OCI-LY1 (cell line): ENCODE measurements around the gene RC3H2.

Experiments used
- H2AFZ ChIP-seq: fragments of 200-600 bp; sonication (generic), shearing (Covaris generic); 2 replicates; pipeline ENCODE4 v1.6.0; 2014; ENCODE audit warnings: antibody characterized with exemption, mild to moderate bottlenecking, low read length
- H3F3A ChIP-seq: fragments of 200-600 bp; sonication (generic), shearing (Covaris generic); 2 replicates; pipeline ENCODE4 v1.6.0; 2014; ENCODE audit warnings: mild to moderate bottlenecking, antibody characterized with exemption, low read length, moderate library complexity; ENCODE audit not compliant: insufficient read depth
- H3K27ac ChIP-seq: fragments of 200-600 bp; sonication (generic); 2 replicates; pipeline ENCODE4 v1.5.1; 2014; ENCODE audit warnings: low read length, mixed run types, mild to moderate bottlenecking, low read depth; ENCODE audit not compliant: poor library complexity, severe bottlenecking
- H3K27me3 ChIP-seq: fragments of 200-600 bp; sonication (generic); 2 replicates; pipeline ENCODE4 v1.6.0; 2014; ENCODE audit warnings: antibody characterized with exemption, mild to moderate bottlenecking, low read length, moderate library complexity; ENCODE audit not compliant: insufficient read depth
- H3K36me3 ChIP-seq: fragments of 200-600 bp; sonication (generic); 2 replicates; pipeline ENCODE4 v1.6.1; 2014; ENCODE audit warnings: mild to moderate bottlenecking, antibody characterized with exemption, low read length, moderate library complexity, mixed read lengths; ENCODE audit not compliant: insufficient read depth
- H3K4me1 ChIP-seq: fragments of 200-600 bp; sonication (generic); 2 replicates; pipeline ENCODE4 v1.5.1; 2014; ENCODE audit warnings: mild to moderate bottlenecking, low read length, moderate library complexity; ENCODE audit not compliant: insufficient read depth, severe bottlenecking
- H3K4me2 ChIP-seq: fragments of 200-600 bp; sonication (generic), shearing (Covaris generic); 2 replicates; pipeline ENCODE4 v1.6.1; 2014; ENCODE audit warnings: low read length
- H3K4me3 ChIP-seq: fragments of 200-600 bp; sonication (generic); 2 replicates; pipeline ENCODE4 v1.5.1; 2014; ENCODE audit warnings: low read length, low read depth, mild to moderate bottlenecking, mixed read lengths; ENCODE audit not compliant: poor library complexity, severe bottlenecking
- H3K79me2 ChIP-seq: fragments of 200-600 bp; shearing (Covaris generic); 2 replicates; pipeline ENCODE4 v1.6.1; 2016; ENCODE audit warnings: mixed run types, low read length, mixed read lengths; ENCODE audit not compliant: insufficient read depth
- H3K9ac ChIP-seq: fragments of 200-600 bp; sonication (generic), shearing (Covaris generic); 2 replicates; pipeline ENCODE4 v1.6.1; 2014; ENCODE audit warnings: mild to moderate bottlenecking, low read length, mixed read lengths
- H3K9me2 ChIP-seq: fragments of 200-600 bp; sonication (generic), shearing (Covaris generic); 2 replicates; pipeline ENCODE4 v1.6.1; 2014; ENCODE audit warnings: low read depth, mild to moderate bottlenecking, low read length, mixed read lengths
- H3K9me3 ChIP-seq: fragments of 200-600 bp; shearing (Covaris generic); 2 replicates; pipeline ENCODE4 v1.6.1; 2014; ENCODE audit warnings: low read length, mixed read lengths
- H4K20me1 ChIP-seq: fragments of 200-600 bp; sonication (generic), shearing (Covaris generic); 2 replicates; pipeline ENCODE4 v1.6.0; 2016; ENCODE audit warnings: mild to moderate bottlenecking, low read length; ENCODE audit not compliant: insufficient read depth
- EZH2 ChIP-seq: fragments of 200-600 bp; sonication (generic), shearing (Covaris generic); IDR thresholded peaks from 2 replicates; pipeline ENCODE4 v1.8.0; 2017; ENCODE audit warnings: borderline replicate concordance, mixed run types, mild to moderate bottlenecking, antibody characterized with exemption, low read length, moderate library complexity, mixed read lengths
- TF ChIP-seq, protein P1 (sequence below): fragments of 200-600 bp; sonication (generic), shearing (Covaris generic); IDR thresholded peaks from 2 replicates; pipeline ENCODE4 v1.5.1; 2017; ENCODE audit warnings: mild to moderate bottlenecking, antibody characterized with exemption, low read length, moderate library complexity, mixed read lengths

RC3H2 gene

DNA sequence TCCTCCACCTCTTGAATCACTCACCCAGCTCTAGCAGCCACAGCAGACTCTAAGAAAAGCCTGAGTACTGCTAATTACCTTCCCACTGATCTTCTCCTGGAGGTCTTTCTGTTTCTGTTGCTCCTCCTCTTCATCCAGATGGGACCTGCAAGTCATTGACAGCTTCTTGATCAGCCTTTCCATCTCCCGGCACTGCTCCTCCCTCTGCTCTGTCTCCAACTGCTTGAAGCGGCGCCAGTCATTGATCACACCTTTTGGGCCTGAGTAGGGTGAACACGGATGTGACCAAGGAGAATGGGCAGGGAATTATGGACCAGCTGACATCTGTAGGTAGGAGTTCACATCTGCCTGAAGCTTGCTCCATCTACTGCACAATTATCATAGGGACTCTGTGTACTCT, 82.2 kb downstream of the RC3H2 start:
- TF ChIP-seq, protein P1, sequence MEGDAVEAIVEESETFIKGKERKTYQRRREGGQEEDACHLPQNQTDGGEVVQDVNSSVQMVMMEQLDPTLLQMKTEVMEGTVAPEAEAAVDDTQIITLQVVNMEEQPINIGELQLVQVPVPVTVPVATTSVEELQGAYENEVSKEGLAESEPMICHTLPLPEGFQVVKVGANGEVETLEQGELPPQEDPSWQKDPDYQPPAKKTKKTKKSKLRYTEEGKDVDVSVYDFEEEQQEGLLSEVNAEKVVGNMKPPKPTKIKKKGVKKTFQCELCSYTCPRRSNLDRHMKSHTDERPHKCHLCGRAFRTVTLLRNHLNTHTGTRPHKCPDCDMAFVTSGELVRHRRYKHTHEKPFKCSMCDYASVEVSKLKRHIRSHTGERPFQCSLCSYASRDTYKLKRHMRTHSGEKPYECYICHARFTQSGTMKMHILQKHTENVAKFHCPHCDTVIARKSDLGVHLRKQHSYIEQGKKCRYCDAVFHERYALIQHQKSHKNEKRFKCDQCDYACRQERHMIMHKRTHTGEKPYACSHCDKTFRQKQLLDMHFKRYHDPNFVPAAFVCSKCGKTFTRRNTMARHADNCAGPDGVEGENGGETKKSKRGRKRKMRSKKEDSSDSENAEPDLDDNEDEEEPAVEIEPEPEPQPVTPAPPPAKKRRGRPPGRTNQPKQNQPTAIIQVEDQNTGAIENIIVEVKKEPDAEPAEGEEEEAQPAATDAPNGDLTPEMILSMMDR = no peak
- no peak for TF ChIP-seq EZH2
- H3K36me3 ChIP-seq = peaks cover 70% of the 10 kb centered on the region
- no peak overlapping the region for H3K9ac ChIP-seq

DNA sequence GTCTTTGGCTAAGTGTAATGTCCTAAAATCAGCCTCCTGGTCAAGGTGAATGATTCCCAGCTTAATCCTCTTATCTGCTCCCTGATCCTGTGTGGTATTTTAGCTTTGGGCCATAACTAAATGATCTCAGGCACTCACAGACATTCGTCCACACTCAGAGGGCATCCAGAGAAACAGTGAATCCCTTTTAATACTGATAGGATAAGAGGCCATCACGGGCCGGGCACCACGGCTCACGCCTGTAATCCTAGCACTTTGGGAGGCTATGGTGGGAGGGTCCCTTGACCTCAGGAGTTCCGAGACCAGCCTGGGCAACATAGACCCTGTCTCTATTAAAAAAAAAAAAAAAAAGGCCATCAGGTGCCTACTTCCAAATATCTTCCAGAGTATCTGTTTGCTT, 83.1 kb downstream of the RC3H2 start:
- H3K4me2 ChIP-seq = no peak overlapping the region
- H3K36me3 ChIP-seq = peaks cover 74% of the 10 kb centered on the region
- no peaks in the 10 kb centered on the region for H3F3A ChIP-seq
- no peak overlapping the region for H3K4me3 ChIP-seq
- H3K27ac ChIP-seq = no peak overlapping the region
- TF ChIP-seq EZH2 = no peak
- TF ChIP-seq, protein P1 = no peak
- peaks cover 11% of the 10 kb centered on the region for H3K4me1 ChIP-seq
- H3K27me3 ChIP-seq = no peaks in the 10 kb centered on the region
- no peak overlapping the region for H3K9ac ChIP-seq
- H2AFZ ChIP-seq = no peak overlapping the region
- H4K20me1 ChIP-seq = no peaks in the 10 kb centered on the region
- no peaks in the 10 kb centered on the region for H3K9me3 ChIP-seq
- peaks cover 3% of the 10 kb centered on the region for H3K79me2 ChIP-seq
- H3K9me2 ChIP-seq = no peaks in the 10 kb centered on the region

More for the DNA sequence above, 82.2 kb downstream of the RC3H2 start:
- no peaks in the 10 kb centered on the region for H3K9me2 ChIP-seq
- H3F3A ChIP-seq = no peaks in the 10 kb centered on the region
- H3K27me3 ChIP-seq = no peaks in the 10 kb centered on the region
- H3K4me1 ChIP-seq = peaks cover 19% of the 10 kb centered on the region
- H3K9me3 ChIP-seq = no peaks in the 10 kb centered on the region
- H3K4me2 ChIP-seq = no peak overlapping the region
- no peak overlapping the region for H3K27ac ChIP-seq
- H3K4me3 ChIP-seq = no peak overlapping the region
- no peak overlapping the region for H2AFZ ChIP-seq
- no peaks in the 10 kb centered on the region for H4K20me1 ChIP-seq
- H3K79me2 ChIP-seq = peaks cover 9% of the 10 kb centered on the region

DNA sequence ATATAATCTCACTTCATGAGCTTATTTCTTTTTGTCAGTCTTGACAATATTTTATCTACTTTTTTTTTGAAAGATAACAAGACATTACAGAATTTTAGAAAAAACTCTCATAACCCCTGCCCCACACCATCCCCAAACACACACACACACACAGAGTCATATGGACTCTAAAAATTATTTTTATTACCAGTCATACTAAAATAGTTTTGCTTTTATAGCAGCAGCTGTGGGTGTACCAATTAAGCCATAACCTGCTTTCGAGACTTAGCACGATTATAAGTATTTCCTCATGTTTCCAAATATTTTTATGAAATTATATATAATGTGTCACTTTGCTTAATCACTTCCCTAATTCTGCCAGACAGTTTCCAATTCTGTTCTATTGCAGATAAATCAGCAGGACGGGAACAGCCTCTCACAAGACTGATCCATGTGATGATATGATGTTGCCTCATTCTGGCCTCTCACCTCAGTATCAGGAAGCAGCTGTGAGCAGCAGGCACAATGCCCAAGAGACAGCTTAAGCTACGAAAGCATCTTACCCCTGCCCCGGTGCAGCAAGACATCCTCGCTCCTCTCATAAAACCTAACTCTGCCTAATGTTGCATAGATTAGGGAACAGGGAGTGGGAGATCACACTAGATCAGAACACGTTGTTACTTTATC, 83.7 kb downstream of the RC3H2 start:
- H3K9me2 ChIP-seq = no peaks in the 10 kb centered on the region
- no peak overlapping the region for H3K9ac ChIP-seq
- H3K36me3 ChIP-seq = peaks cover 76% of the 10 kb centered on the region
- H4K20me1 ChIP-seq = no peaks in the 10 kb centered on the region
- H3K27ac ChIP-seq = no peak overlapping the region
- no peak overlapping the region for H3K4me3 ChIP-seq
- no peaks in the 10 kb centered on the region; the same call in 1 of the 2 replicates for H3K79me2 ChIP-seq
- H3K9me3 ChIP-seq = no peaks in the 10 kb centered on the region
- H3K4me1 ChIP-seq = peaks cover 5% of the 10 kb centered on the region
- TF ChIP-seq EZH2 = no peak
- TF ChIP-seq, protein P1 = no peak
- H3K4me2 ChIP-seq = no peak overlapping the region
- H3F3A ChIP-seq = no peaks in the 10 kb centered on the region
- H2AFZ ChIP-seq = no peak overlapping the region
- H3K27me3 ChIP-seq = no peaks in the 10 kb centered on the region
